ENCODE results near the gene UBE2C.

DNA sequence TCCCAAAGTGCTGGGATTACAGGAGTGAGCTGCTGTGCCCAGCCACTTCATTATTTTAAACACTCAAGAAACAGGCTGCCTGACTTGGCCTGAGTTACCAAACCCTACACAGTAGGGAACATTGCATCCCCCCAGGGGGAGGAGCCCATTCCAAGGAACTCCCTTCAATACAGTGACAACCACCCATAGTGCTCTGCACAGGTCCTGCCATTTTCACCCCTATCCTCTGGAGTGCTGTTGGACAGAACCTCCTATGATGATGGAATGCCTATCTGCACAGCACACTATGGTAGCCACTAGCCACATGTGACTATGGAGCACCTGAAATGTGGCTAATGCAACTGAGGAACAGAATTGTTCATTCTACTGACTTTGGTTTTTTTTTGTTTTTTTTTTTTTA is 33.0 kb downstream of the UBE2C start:
- no peak for TF ChIP-seq EZH2 (IDR thresholded peaks at IDR 0.05; ENCODE audit: borderline replicate concordance)
- TF ChIP-seq, protein P1, sequence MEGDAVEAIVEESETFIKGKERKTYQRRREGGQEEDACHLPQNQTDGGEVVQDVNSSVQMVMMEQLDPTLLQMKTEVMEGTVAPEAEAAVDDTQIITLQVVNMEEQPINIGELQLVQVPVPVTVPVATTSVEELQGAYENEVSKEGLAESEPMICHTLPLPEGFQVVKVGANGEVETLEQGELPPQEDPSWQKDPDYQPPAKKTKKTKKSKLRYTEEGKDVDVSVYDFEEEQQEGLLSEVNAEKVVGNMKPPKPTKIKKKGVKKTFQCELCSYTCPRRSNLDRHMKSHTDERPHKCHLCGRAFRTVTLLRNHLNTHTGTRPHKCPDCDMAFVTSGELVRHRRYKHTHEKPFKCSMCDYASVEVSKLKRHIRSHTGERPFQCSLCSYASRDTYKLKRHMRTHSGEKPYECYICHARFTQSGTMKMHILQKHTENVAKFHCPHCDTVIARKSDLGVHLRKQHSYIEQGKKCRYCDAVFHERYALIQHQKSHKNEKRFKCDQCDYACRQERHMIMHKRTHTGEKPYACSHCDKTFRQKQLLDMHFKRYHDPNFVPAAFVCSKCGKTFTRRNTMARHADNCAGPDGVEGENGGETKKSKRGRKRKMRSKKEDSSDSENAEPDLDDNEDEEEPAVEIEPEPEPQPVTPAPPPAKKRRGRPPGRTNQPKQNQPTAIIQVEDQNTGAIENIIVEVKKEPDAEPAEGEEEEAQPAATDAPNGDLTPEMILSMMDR (IDR thresholded peaks at IDR 0.05; ENCODE audit: poor library complexity), result no peak

All from hepatocyte (in vitro differentiated cells).